RWPE2 (cell line): ENCODE data around the gene RILP.

Source experiments
- ATAC-seq: fragments of 200-7000 bp; cut with Tn5 transposase; 3 replicates; pipeline ENCODE4 v1.9.1; 2021; ENCODE audit warnings: low read depth
- DNase-seq: peaks from one replicate; pipeline ENCODE4 v3.0.0-alpha.2; 2020; ENCODE audit warnings: low spot score
- H3K27ac ChIP-seq: fragments of 450-650 bp; 2 replicates; pipeline ENCODE4 v1.5.1; 2017; ENCODE audit warnings: mild to moderate bottlenecking; ENCODE audit not compliant: poor library complexity, severe bottlenecking
- H3K27me3 ChIP-seq: fragments of 250-450 bp; sonication (Bioruptor Pico); 2 replicates; pipeline ENCODE4 v1.5.1; 2021; ENCODE audit warnings: mild to moderate bottlenecking, moderate library complexity; ENCODE audit not compliant: insufficient read depth, poor library complexity, severe bottlenecking
- H3K36me3 ChIP-seq: fragments of 250-450 bp; sonication (Bioruptor Pico); 2 replicates; pipeline ENCODE4 v1.5.1; 2020; ENCODE audit warnings: low read depth, mild to moderate bottlenecking, moderate library complexity
- H3K4me1 ChIP-seq: fragments of 250-450 bp; sonication (Bioruptor Pico); 2 replicates; pipeline ENCODE4 v1.5.1; 2021; ENCODE audit warnings: mild to moderate bottlenecking, moderate library complexity; ENCODE audit not compliant: insufficient read depth, poor library complexity, severe bottlenecking
- H3K4me3 ChIP-seq: fragments of 250-450 bp; sonication (Bioruptor Pico); 2 replicates; pipeline ENCODE4 v1.5.1; 2021; ENCODE audit warnings: mild to moderate bottlenecking, moderate library complexity; ENCODE audit not compliant: severe bottlenecking
- H3K9me3 ChIP-seq: fragments of 250-450 bp; sonication (Bioruptor Pico); 2 replicates; pipeline ENCODE4 v1.5.1; 2021; ENCODE audit warnings: mild to moderate bottlenecking, moderate library complexity; ENCODE audit not compliant: severe bottlenecking
- TF ChIP-seq, protein P1 (sequence below): fragments of 450-650 bp; IDR thresholded peaks from one replicate; pipeline ENCODE4 v1.5.1; 2017; ENCODE audit warnings: mild to moderate bottlenecking, moderate library complexity; ENCODE audit not compliant: poor library complexity, severe bottlenecking

Gene RILP

DNA sequence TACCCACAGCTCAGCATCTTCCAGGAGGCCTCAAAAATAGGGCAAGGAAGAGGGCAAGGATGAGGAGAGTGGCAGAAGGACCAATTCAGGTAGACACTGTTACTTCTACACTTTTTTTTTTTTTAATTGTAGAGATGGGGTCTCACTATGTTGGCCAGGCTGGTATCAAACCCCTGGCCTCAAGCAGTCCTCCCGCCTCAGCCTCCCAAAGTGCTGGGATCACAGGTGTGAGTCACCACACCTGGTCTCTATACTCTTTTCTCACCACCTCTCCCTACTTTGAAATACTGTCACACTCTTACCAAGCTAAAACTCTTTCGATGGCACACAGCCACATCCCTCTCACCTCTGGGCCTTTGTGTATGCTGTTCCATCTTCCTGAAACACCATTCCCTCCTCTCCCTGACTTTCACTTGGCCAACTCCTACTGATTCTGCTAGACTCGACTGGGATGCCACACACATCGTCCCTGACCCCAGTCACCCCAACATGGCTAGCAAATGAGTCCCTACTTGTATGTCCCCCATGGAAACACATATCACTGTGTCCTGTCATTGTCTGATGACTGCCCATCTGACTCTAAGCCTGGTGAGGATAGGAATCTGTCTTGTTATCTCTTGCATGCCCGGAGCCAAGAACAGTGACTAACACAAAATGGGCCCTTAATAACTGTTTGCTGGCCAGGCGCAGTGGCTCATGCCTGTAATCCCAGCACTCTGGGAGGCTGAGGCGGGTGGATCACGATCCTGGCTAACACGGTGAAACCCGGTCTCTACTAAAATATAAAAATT, 13.8 kb downstream of the RILP start:
- no peak overlapping the region for H3K4me3 ChIP-seq
- no peaks in the 10 kb centered on the region for H3K36me3 ChIP-seq
- no peaks in the 10 kb centered on the region for H3K4me1 ChIP-seq
- no peak for ATAC-seq
- no peaks in the 10 kb centered on the region for H3K9me3 ChIP-seq
- H3K27ac ChIP-seq: no peak overlapping the region
- no peaks in the 10 kb centered on the region for H3K27me3 ChIP-seq
- TF ChIP-seq, protein P1, sequence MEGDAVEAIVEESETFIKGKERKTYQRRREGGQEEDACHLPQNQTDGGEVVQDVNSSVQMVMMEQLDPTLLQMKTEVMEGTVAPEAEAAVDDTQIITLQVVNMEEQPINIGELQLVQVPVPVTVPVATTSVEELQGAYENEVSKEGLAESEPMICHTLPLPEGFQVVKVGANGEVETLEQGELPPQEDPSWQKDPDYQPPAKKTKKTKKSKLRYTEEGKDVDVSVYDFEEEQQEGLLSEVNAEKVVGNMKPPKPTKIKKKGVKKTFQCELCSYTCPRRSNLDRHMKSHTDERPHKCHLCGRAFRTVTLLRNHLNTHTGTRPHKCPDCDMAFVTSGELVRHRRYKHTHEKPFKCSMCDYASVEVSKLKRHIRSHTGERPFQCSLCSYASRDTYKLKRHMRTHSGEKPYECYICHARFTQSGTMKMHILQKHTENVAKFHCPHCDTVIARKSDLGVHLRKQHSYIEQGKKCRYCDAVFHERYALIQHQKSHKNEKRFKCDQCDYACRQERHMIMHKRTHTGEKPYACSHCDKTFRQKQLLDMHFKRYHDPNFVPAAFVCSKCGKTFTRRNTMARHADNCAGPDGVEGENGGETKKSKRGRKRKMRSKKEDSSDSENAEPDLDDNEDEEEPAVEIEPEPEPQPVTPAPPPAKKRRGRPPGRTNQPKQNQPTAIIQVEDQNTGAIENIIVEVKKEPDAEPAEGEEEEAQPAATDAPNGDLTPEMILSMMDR: no peak
- no peak for DNase-seq

DNA sequence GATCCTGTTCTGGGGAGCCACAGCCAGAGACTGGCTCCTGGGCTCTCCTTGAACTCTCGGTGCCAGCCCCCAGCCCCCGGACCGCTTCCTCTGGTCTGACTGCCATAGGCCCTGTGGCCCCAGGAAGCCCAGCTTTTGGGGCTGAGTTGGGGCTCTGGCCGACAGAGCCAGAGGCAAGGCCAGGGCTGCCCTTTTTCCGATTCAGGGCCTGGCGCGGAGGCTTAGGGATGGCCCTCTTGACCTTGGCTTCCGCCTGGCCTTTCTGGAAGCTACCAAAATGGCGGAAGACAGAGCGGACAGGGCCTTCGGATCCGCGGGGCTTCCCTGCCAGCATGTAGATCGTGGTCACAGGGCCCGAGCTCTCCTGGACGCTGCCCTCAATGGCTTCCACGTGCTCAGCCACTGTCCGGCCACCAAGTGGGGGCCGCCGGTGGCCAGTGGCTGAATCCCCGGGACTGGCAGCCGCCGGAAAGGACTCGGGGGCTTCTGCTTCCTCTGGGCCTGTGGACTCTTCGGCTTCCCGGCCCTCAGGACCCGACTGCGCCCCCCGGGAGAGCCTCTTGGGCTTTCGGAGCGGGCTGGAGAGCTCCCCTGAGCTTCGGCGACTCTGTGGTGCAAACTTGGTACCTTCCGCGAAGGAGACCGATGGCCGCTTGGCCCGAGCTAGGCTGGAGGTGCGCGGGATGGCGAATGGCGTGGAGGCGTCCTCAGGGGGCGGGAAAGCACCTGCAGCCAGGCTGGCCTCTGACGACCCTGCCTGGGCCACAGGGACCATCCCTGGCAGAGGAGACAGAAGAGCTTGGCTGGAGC, 14.6 kb downstream of the RILP start:
- H3K27me3 ChIP-seq: no peaks in the 10 kb centered on the region
- H3K4me1 ChIP-seq: no peaks in the 10 kb centered on the region
- no peaks in the 10 kb centered on the region for H3K36me3 ChIP-seq
- no peak for ATAC-seq
- no peak overlapping the region for H3K27ac ChIP-seq
- no peak for DNase-seq
- H3K9me3 ChIP-seq: no peaks in the 10 kb centered on the region
- TF ChIP-seq, protein P1: no peak
- no peak overlapping the region for H3K4me3 ChIP-seq

DNA sequence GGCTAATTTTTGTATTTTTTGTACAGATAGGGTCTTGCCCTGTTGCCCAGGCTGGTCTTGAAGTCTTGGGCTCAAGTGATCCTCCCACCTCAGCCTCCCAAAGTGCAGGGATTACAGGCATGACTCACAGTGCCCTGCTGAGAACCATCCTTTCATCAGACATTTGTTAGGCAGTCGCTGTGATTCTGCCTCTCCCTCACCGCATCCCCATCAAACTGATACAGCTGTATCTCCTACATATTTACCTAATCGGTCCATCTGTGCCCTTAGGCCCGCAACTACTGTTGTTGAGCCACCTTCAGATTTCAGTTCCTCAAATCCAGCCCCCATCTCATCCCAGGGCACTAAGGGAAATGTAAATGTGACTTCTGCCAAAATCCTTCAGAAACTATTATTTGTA, 19.0 kb downstream of the RILP start:
- H3K9me3 ChIP-seq: no peaks in the 10 kb centered on the region
- DNase-seq (no peak), ATAC-seq (no peak)
- TF ChIP-seq, protein P1: no peak
- H3K4me1 ChIP-seq: no peaks in the 10 kb centered on the region
- H3K27ac ChIP-seq: no peak overlapping the region
- H3K36me3 ChIP-seq: peaks cover 9% of the 10 kb centered on the region; the same call in 1 of the 2 replicates
- H3K4me3 ChIP-seq: no peak overlapping the region
- no peaks in the 10 kb centered on the region for H3K27me3 ChIP-seq

DNA sequence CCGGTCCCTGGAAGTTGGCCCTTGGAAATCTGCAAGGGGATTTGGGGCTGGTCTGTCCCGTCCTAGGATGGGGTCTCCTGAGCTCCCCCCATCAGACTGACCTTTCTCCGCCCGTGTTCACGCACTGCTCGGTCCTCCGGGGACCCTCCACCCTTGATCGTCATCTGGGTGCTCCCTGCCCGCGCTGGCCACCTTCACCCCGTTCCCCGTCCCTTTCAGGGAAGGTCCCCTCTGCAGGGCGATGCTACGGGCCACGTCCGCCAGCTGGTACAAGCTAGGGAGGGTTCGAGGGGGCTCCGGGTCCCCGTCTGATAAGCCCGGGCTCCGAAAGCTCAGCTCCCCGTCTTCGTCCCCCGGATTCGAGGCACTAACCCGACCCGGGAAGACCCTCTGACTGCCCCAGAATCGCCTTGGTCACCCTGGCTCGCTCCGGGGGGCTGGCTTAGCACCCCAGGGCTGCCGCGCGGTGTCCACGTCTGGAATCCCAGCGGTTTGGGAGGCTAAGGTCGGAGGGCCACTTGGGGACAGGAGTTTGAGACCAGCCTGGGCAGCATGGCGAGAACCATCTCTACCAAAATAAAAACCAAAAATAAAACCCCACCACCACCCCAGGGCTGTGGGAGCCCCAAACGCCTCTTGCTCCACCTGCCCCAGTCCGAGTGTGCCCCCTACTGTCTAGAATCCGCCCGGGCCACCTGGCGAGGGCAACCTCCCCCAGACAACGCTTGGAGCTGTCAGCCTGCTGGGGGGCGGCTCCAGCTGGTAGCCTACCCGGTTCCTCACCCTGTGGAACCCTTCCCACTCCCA, 20.0 kb downstream of the RILP start:
- Histone ChIP-seq H3K27me3 (no peaks in the 10 kb centered on the region), H3K4me3 (peak overlapping the region; percentile 56), H3K36me3 (peaks cover 9% of the 10 kb centered on the region; the same call in 1 of the 2 replicates), H3K4me1 (no peaks in the 10 kb centered on the region), H3K27ac (peak overlapping the region; percentile 67), H3K9me3 (no peaks in the 10 kb centered on the region)
- peak; percentile 20; the same call in 2 of the 3 replicates for ATAC-seq
- TF ChIP-seq, protein P1: peak; percentile 76
- no peak for DNase-seq
